SU-DHL-6 (cell line): Measurements from ENCODE around the gene SMCR8.

Experiments
- H2AFZ ChIP-seq: fragments of 200-600 bp; sonication (generic); 2 replicates; pipeline ENCODE4 v1.6.1; 2014; ENCODE audit warnings: low read depth, mild to moderate bottlenecking, moderate library complexity, mixed read lengths, antibody characterized with exemption, low read length; ENCODE audit not compliant: severe bottlenecking
- H3F3A ChIP-seq: fragments of 200-600 bp; shearing (Covaris generic); 2 replicates; pipeline ENCODE4 v1.6.0; 2016; ENCODE audit warnings: antibody characterized with exemption, mild to moderate bottlenecking; ENCODE audit not compliant: insufficient read depth
- H3K27ac ChIP-seq: fragments of 200-600 bp; sonication (generic); 2 replicates; pipeline ENCODE4 v1.5.1; 2016; ENCODE audit warnings: low read depth, mild to moderate bottlenecking, low read length, moderate library complexity, mixed read lengths
- H3K27me3 ChIP-seq: fragments of 200-600 bp; sonication (generic), shearing (Covaris generic); 2 replicates; pipeline ENCODE4 v1.6.0; 2014; ENCODE audit warnings: mild to moderate bottlenecking, low read length
- H3K36me3 ChIP-seq: fragments of 200-600 bp; sonication (generic); 2 replicates; pipeline ENCODE4 v1.6.1; 2014; ENCODE audit warnings: mild to moderate bottlenecking, low read length, mixed read lengths
- H3K4me2 ChIP-seq: fragments of 300-600, 200-600 bp; shearing (Covaris generic), sonication (generic); 2 replicates; pipeline ENCODE4 v1.6.0; 2014; ENCODE audit warnings: low read length, low read depth, mild to moderate bottlenecking; ENCODE audit not compliant: poor library complexity, severe bottlenecking
- H3K4me3 ChIP-seq: fragments of 200-600 bp; sonication (generic); 2 replicates; pipeline ENCODE4 v1.5.1; 2014; ENCODE audit warnings: antibody characterized with exemption, low read length, mild to moderate bottlenecking, mixed read lengths; ENCODE audit not compliant: insufficient read depth, poor library complexity, severe bottlenecking
- H3K79me2 ChIP-seq: fragments of 200-600 bp; sonication (generic); 2 replicates; pipeline ENCODE4 v1.6.1; 2014; ENCODE audit warnings: mild to moderate bottlenecking, low read length, moderate library complexity; ENCODE audit not compliant: insufficient read depth
- H3K9ac ChIP-seq: fragments of 200-600 bp; sonication (generic); 2 replicates; pipeline ENCODE4 v1.7.0; 2014; ENCODE audit warnings: mild to moderate bottlenecking, low read length
- H3K9me2 ChIP-seq: fragments of 200-600 bp; sonication (generic); replicated peaks from 2 replicates; pipeline ENCODE4 v1.6.1; 2014; ENCODE audit warnings: low read length; ENCODE audit not compliant: insufficient read depth
- H3K9me3 ChIP-seq: fragments of 200-600 bp; sonication (generic); 2 replicates; pipeline ENCODE4 v1.6.1; 2014; ENCODE audit warnings: low read length, mixed read lengths; ENCODE audit not compliant: insufficient read depth
- H4K20me1 ChIP-seq: fragments of 200-600 bp; sonication (generic); 2 replicates; pipeline ENCODE4 v1.6.1; 2014; ENCODE audit warnings: low read depth, mild to moderate bottlenecking, antibody characterized with exemption, low read length, moderate library complexity, mixed read lengths
- EZH2phosphoT487 ChIP-seq: fragments of 200-600 bp; sonication (generic), shearing (Covaris generic); conservative IDR thresholded peaks from 2 replicates; pipeline ENCODE4 v1.6.1; 2018; ENCODE audit warnings: mild to moderate bottlenecking, antibody characterized with exemption, low read length, moderate library complexity, mixed read lengths
- TF ChIP-seq, protein P1 (sequence below): fragments of 200-600 bp; sonication (generic); IDR thresholded peaks from one replicate; pipeline ENCODE4 v1.5.1; 2017; ENCODE audit warnings: antibody characterized with exemption, mild to moderate bottlenecking, low read length, moderate library complexity; ENCODE audit not compliant: insufficient read depth, poor library complexity, severe bottlenecking

Gene SMCR8

DNA sequence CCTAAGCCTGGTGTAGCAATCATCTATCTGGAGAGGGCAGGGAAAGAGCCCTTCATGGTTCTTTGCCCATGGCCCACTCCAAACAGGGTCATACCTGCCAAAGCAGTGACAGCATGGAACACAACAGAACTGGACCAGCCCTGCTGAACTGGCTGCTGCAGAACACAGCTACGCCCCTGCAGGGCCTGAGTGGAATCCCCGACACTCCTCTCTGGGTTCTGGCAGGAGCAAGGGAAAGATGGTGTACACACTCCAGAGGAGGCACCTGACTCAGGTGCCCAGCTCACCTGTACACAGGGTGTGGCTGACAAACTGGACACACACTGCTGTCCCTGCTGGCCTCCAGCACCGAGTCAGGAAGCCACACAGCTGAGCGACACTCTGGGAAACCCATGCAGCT lies 34.8 kb upstream of the SMCR8 start:
- no peaks in the 10 kb centered on the region for H3K79me2 ChIP-seq
- H3K9ac ChIP-seq, result no peak overlapping the region
- TF ChIP-seq EZH2phosphoT487, result no peak
- TF ChIP-seq, protein P1, sequence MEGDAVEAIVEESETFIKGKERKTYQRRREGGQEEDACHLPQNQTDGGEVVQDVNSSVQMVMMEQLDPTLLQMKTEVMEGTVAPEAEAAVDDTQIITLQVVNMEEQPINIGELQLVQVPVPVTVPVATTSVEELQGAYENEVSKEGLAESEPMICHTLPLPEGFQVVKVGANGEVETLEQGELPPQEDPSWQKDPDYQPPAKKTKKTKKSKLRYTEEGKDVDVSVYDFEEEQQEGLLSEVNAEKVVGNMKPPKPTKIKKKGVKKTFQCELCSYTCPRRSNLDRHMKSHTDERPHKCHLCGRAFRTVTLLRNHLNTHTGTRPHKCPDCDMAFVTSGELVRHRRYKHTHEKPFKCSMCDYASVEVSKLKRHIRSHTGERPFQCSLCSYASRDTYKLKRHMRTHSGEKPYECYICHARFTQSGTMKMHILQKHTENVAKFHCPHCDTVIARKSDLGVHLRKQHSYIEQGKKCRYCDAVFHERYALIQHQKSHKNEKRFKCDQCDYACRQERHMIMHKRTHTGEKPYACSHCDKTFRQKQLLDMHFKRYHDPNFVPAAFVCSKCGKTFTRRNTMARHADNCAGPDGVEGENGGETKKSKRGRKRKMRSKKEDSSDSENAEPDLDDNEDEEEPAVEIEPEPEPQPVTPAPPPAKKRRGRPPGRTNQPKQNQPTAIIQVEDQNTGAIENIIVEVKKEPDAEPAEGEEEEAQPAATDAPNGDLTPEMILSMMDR, result no peak
- no peaks in the 10 kb centered on the region for H3K9me2 ChIP-seq
- H3K27ac ChIP-seq, result no peak overlapping the region
- no peaks in the 10 kb centered on the region for H3K9me3 ChIP-seq
- no peaks in the 10 kb centered on the region for H4K20me1 ChIP-seq
- H3K4me2 ChIP-seq, result no peak overlapping the region
- no peaks in the 10 kb centered on the region for H3K27me3 ChIP-seq
- no peaks in the 10 kb centered on the region for H3F3A ChIP-seq
- no peak overlapping the region for H2AFZ ChIP-seq
- no peak overlapping the region for H3K4me3 ChIP-seq
- peaks cover 29% of the 10 kb centered on the region for H3K36me3 ChIP-seq

DNA sequence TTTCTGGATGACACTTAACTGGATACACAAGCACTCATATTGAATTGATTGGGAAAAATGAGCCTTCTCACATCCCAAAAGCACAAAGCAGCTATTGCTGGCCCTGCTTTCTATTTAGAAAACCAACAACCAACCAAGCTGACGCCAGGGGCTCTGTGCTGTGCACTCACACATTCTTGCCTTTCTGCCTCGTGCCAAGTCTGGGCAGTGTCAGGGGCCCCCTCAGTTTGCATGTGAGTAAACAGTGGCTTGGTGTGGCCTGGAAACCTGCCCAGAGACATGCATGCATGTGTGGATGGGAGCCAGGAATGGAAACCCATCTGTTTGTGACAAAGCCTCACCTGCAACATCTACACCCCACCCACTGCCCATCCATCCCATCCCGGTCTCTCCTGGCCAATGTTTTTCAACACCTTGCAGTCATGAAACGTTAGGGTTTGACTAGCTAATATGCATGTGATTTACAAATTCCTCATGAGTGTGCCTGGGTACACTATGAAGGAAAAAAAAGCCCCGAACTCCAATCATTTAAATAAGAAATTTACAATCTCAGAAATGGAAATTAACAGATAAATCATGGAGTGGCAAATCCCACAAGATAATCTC lies 34.2 kb upstream of the SMCR8 start:
- Histone ChIP-seq H4K20me1 (no peaks in the 10 kb centered on the region), H3K79me2 (no peaks in the 10 kb centered on the region), H3K9me2 (no peaks in the 10 kb centered on the region), H3K36me3 (peaks cover 33% of the 10 kb centered on the region), H3K9me3 (no peaks in the 10 kb centered on the region), H3K4me3 (no peak overlapping the region), H3F3A (no peaks in the 10 kb centered on the region), H3K27me3 (no peaks in the 10 kb centered on the region), H3K4me2 (no peak overlapping the region), H2AFZ (no peak overlapping the region), H3K27ac (no peak overlapping the region), H3K9ac (no peak overlapping the region)
- no peak for TF ChIP-seq EZH2phosphoT487
- TF ChIP-seq, protein P1, result no peak

DNA sequence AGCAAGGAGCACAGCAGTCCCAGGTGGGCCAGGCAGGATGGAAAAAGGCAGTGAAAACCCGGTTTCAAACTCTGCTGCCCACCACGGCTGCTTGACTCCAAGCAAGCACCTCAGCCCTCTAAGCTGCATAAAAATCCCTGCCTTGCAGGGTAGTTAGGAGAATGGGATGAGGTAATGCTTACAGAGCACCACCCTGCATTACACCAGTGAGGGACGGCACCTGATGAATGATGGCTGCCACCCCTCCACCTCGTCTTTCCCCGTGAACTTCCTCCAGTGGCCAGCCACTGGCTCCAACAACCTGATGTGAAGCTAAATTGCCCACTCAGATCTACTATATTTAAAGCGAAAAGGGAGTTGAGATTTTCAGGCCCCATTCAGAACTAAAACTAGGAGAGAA lies 33.3 kb upstream of the SMCR8 start:
- Histone ChIP-seq H3K27ac (no peak overlapping the region), H3K4me3 (no peak overlapping the region), H3K9me2 (no peaks in the 10 kb centered on the region), H3K9me3 (no peaks in the 10 kb centered on the region), H3K79me2 (no peaks in the 10 kb centered on the region), H3K36me3 (peaks cover 33% of the 10 kb centered on the region), H2AFZ (no peak overlapping the region), H3K9ac (no peak overlapping the region), H4K20me1 (no peaks in the 10 kb centered on the region), H3K27me3 (no peaks in the 10 kb centered on the region), H3K4me2 (no peak overlapping the region), H3F3A (no peaks in the 10 kb centered on the region)
- TF ChIP-seq, protein P1, result no peak
- no peak for TF ChIP-seq EZH2phosphoT487
